NK-92 (cell line): ENCODE data around the gene GREB1.

Source experiments
- DNase-seq: peaks from one replicate; lab custom pipeline; 2025; ENCODE audit not compliant: unreplicated experiment; lab: John Stamatoyannopoulos, UW

Gene GREB1

DNA sequence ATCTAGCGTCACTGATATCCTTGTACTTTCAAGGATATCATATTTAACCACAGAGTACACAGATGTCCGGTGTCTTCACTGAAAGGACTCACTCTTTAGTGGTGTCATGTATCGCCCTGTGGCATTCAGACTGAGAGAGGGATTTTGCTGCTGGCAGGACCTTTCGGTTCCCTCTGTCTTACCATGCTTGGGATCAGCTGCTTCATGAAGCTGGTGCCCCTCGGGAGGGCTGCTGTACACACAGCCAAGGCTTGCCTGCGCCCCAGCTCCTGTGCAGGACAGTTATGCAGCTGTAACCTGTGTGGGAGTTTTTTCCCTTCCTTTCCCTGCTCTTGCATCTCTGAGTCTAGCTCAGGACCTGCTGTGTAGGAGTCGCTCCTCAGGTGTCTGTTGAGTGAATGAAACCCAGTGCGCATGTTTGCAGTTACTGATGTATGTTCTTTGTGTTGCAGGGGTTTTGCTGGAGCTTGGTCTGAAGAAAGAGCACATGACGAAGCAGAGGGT is 64.4 kb downstream of the GREB1 start:
- DNase-seq: no peak

DNA sequence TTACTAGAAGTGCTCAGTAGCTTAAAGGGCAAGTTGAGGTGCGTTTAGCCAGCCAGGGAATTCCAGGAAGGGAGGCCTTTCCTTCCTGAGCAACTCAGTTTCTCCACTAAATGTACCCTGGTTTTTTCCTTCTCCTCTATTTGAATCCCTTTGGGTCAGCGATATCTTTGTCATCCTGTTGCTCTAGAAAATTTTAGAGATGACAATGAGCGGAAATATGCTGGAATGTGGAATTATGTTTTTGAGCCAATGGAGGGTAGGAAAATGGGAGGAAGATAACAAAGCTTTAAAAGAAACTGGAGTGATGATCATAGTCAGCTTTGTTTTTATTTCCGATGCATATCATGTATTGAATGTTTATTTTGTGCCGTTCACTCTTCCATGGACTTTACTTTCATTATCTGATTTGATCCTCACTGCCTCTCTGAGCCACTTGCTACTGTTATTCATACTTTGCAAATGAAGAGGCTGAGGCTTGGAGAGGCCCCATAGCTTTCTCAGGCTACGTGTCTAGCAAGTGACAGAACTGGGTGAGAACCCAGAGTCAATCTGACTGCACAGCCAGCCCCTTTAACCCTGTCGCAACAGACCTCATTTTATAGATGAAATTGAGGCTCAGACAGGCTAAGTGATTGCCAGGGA is 68.8 kb downstream of the GREB1 start:
- DNase-seq: no peak

DNA sequence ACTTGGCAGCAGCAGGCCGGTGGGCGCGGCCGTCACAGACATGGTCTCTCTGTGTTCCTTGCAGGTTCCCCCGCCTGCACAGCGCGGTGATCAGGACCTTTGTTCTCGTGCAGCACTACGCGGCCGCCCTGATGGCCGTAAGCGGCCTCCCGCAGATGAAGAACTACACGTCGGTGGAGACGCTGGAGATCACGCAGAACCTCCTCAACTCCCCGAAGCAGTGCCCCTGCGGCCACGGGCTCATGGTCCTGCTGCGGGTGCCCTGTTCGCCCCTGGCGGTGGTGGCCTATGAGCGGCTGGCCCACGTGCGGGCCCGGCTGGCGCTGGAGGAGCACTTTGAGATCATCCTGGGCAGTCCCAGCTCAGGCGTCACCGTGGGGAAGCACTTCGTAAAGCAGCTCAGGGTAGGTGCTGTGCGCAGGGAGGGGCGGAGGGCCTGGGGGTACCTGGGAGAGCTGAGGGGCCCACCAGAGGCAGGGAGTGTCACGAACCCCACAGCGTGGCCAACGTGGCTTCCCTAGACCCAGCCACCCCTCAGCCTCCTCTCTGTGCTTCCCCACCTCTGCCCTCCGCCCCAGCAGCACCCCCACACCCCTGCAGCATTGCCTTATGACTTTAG is 76.9 kb downstream of the GREB1 start:
- DNase-seq: no peak

DNA sequence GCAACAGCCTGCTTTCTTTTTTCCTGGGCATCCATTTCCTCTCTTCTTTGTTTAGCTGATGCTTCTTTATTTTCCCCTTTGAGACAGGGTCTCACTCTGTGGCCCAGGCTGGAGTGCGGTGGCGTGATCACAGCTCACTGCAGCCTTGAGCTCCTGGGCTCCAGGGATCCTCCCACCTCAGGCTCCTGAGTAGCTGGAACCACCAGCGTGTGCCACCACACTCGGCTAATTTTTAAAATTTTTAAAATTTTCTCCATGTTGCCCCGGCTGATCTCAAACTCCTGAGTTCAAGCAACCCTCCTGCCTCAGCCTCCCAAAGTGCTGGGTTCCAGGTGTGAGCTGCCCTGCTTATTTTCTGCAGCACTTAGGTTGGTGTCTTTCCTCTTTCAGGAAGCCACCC is 77.4 kb downstream of the GREB1 start:
- no peak for DNase-seq

DNA sequence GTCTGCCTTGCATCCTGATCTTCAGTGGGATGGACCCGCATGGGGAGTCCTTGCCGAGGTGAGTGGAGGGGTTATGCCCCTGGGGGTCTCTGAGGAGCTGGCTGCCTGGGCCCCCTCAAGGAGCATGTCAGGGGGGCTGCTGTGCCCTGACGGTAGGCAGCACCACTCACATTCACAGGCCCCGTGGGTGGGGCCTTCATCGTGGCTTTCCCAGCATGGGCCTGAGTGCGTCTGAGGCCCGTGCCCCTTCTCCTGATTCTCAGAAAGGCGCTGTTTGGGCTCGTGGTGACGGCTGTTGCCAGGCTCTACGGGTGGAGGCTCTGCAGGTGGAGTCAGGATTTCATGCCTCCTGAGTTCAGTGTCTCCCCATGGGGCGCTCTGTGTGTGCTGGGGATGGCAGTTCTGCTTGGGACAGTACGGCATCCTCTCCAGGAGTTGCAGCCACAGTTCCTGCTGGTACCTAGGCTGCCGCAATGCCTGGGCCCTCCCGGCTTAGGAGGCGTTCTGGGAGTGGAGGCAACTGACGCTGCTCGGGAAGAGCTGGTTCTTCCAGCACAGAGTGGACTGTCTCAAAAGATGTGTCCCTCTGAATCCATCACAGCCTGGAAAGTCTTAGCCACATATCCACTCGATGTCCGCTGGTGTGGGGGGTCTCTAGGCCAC is 78.8 kb downstream of the GREB1 start:
- no peak for DNase-seq

DNA sequence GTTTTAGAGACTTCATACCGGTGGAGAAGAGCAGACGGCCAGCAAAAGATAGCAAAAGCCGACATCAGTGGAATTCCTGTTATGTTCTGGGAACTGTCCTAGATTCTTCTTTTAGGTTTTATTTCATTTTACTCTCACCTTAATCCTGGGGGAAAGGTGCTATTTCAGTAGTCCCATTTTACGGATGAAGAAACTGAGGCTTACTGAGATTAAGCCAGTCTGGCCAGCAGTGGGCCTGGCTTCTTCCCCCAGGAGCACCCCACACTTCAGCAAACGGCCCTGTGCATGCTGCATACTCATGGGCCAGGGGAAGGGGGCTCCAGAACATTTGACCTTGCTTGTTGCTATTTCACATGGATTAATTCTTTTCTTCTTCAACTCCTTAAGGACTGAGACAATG is 79.5 kb downstream of the GREB1 start:
- no peak for DNase-seq

DNA sequence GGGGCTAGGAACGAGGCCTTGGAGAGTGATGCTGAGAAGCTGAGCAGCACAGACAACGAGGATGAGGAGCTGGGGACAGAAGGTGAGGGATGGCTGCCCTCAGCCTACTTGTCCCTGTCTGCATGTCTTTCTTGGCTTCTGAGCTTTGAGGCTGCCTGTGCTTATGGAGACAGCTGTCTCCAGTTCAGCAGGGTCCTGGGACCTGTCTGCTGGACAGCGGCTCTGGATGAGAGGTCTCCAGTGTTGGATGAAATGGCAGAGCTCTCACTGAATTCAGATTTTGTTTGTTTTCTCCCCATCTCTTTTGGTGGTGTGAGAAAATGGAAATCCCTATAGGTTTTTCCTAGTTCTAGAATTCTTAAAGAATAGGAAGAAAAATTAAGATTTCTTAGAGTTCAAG is 81.4 kb downstream of the GREB1 start:
- DNase-seq: no peak

DNA sequence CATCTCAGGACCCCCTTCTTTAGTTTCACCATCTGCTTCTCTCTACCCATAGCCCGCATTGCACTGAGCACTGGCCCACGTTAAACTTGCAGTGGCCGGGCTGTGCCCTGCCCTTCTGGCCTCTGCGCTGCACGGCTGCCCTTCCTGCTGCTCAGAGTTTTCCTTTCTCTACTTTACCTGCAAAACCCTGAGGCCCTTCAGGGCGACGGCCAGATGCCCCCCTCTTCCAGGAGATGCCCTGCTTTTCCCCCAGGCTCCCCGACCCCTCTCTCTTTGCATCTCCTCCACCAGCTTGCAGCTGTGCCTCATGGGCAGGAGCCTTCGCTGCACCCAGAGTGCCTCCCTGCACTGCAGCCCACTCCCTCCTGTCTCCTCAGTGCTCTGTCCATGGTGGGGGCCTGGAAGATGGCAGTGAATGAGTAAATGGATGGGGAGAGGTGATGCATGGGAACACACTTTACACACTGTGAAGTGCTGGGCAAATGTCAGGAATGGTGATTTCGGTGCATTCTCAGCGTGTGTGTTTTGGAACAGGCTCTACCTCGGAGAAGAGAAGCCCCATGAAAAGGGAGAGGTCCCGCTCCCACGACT is 82.3 kb downstream of the GREB1 start:
- no peak for DNase-seq

DNA sequence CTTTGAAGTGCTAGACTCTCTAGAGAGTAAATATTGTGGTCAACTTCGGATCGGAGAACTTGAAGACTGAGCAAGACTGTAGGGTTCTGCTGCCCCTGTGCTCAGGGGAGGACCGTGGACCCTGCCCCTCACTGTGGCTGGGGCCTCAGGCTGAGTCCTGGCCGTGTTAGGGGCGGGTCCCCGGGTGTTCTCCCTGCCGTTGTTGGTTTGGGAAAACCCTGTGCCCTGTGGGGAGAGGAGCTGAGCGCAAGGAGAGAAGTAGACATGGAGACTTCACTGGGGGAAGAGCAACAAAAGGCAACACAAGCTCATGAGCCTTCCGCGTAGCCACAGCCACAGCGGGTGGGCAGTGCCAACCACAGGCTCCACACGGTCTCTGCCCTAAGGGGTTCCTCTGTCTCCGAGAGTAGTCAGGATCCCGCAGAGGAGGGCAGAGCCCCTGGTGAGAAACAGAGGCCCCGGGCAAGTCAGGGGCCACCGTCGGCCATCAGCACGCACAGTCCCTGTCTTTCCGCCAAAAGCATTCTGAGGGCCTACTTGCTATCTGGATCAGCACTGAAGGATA is 83.1 kb downstream of the GREB1 start:
- no peak for DNase-seq

DNA sequence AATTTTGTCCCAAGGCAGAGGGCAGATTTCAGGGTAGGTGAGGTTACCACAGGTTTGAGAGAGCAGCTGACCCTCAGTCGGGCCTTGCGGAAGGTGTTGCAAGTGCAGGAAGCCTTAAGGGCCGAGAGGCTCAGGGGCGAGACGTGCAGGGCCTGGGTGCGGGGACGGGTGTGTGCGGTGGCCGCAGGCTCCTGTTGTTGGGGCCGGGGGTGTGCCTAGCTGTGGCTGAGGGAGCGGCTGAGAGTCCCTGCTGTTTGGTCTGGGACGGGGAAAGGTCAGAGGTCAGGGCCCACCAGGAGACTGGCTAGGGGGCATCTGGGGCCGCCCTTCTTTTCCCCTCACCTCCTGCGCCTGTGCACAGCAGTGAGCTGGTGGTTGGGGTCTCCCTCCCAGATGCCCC is 83.7 kb downstream of the GREB1 start:
- no peak for DNase-seq

DNA sequence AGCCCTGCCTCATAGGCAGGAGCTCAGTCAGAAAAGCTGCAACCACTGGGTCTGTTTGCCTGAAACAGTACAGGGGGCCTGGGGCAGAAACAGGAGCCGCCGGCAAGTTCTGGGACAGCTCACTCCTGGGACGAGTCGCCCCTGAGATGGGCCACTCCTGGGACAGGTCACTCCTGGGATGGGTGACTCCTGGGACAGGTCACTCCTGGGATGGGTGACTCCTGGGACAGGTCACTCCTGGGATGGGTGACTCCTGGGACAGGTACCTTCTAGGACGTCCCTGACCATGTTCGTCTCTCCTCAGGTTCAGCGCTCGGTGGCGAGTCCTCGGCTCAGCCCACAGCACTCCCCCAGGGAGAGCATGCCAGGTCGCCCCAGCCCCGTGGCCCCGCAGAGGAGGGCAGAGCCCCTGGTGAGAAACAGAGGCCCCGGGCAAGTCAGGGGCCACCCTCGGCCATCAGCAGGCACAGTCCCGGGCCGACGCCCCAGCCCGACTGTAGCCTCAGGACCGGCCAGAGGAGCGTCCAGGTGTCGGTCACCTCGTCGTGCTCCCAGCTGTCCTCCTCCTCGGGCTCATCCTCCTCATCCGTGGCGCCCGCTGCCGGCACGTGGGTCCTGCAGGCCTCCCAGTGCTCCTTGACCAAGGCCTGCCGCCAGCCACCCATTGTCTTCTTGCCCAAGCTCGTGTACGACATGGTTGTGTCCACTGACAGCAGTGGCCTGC is 84.3 kb downstream of the GREB1 start:
- no peak for DNase-seq

DNA sequence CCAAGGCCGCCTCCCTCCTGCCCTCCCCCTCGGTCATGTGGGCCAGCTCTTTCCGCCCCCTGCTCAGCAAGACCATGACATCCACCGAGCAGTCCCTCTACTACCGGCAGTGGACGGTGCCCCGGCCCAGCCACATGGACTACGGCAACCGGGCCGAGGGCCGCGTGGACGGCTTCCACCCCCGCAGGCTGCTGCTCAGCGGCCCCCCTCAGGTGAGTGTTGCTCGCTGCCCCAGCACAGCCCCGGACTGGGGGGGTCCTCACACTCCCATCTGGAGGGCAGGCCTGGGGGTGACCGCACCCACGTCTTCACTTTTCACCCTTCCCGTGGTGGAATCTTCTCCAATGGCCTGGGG is 84.8 kb downstream of the GREB1 start:
- DNase-seq: no peak

DNA sequence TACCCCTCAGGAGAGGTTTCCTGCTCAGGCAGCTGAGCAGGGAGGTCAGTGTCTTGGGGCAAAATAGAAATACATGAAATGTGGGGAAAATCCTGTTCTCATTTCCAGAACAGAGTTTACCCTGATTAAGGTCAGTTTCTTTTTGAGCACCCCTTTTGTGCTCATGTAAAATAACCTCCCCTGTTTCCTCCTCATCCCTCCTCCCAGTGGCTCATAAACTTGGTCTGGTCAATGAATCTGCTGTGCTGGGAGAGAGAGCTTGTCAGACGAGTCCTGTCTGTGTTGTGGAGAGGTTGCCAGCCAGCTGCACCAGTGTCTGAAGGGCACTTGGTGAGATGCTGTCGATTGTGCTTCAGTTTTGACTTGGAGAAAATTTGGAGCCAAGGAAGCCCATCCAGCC is 87.6 kb downstream of the GREB1 start:
- no peak for DNase-seq

DNA sequence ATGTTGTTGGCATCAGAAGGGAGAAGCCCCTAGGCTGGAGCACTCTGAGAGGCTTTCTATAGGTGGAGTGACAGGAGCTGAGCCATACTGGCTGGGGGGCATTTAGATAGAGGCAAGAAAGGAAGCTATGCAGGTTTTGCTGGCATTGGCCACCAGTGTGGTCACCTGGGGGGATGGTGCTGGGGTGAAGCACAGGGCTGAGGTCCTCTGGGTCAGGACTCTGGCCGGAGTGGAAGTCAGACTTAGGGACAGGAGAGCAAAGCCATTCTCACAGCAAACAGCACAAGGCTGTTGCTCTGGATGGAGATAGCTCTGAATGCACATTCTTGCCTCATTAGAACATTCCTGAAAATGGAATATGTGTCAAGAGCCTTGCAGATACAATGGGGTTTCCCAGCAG is 88.8 kb downstream of the GREB1 start:
- DNase-seq: no peak

DNA sequence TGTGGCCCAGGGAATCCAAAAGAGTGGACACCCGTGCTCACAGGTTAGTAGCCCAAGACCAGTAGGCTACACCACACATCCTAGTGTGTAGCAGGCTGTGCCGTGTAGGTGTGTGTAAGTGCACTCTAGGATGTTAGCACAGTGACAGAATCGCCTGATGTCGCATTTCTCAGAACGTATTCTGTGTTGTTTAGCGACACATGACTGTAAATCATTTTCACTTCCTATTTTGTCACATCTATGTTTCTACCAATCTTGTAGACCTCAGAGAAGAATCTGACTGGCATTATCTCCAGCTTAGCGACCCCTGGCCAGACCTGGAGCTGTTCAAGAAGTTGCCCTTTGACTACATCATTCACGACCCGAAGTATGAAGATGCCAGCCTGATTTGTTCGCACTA is 91.0 kb downstream of the GREB1 start:
- no peak for DNase-seq

DNA sequence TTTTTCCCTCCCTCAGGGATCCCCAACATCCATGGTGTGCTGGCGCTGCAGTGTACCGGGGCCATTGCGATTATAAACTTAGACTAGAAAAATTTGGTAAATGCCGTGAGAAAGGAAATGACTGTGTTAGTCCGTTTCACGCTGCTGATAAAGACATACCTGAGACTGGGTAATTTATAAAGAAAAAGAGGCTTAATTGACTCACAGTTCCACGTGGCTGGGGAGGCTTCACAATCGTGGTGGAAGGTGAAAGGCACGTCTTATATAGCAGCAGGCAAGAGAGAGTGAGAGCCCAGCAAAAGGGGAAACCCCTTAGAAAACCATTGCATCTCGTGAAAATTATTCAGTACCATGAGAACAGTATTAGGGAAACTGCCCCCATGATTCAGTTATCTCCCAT is 91.8 kb downstream of the GREB1 start:
- no peak for DNase-seq

DNA sequence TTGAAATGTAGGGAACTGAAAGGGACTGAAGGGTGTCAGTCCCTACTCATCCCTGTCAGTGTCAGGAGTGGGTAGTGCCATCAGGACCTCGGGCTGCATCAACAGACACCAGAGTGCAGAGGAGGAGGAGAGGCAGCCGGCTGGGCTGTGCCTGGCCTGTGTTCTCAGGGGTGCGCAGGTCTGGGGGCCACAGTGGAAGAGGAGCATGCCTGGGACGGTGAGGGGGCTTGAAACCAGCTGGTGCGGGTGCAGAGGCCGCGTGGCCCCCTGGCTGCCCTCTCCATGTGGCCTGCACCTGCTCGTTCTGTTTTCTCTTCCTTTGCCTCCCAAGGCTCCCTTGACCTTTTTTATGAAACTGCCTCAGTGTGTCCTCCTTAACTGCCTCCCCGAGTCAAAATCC is 94.8 kb downstream of the GREB1 start:
- DNase-seq: no peak

DNA sequence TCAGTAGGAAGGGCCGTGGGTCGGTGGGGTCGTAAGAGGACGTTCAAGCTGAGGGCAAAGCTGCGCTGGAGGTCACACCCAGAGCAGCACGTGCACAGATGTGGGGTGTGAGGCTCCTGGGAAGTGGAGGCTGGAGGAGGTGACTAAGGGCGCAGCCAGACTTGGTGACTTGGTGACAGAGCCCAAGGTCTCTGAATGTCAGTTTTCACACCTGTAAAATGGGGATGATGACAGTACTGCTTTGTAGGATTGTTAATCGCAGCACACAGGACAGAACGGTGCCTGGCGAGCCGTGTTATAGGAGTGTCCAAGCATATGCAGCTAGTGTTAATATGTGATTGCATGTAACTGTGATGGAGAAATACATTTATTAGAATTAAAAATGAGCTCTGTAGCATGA is 95.4 kb downstream of the GREB1 start:
- DNase-seq: no peak

DNA sequence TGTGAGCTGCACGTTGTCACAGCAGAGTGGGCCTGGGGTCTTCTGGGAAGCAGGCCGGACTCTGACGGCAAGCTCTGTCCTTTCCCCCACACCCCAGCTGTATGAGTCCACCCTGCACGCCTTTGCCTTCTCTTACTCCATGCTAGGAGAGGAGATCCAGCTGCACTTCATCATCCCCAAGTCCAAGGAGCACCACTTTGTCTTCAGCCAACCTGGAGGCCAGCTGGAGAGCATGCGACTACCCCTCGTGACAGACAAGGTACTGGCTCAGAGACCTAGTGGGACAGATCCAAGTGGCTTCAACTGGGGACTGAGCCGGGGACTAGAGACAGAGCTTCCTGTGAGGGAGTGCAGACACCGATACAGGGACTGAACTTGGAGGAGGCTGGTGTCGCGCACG is 96.0 kb downstream of the GREB1 start:
- DNase-seq: no peak

DNA sequence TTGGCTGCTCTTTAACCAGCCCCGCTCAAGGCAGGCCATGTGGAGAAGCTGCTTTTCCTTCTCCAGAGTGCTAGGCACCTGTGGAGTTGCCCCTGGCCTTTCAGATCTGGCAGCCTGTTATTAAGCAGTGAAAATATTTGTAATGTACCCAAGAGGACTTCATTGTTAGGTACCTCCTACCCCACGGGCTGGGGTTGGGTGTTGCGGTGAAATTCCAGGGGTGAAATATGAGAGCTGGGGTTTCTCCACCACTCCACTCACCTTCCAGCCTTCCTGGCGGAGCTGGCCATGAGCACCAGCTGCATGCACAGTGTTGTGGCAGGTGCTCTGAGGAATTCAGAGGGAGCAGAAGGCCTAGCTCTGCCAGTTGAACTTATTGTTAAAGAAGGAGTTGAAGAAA is 97.0 kb downstream of the GREB1 start:
- no peak for DNase-seq

DNA sequence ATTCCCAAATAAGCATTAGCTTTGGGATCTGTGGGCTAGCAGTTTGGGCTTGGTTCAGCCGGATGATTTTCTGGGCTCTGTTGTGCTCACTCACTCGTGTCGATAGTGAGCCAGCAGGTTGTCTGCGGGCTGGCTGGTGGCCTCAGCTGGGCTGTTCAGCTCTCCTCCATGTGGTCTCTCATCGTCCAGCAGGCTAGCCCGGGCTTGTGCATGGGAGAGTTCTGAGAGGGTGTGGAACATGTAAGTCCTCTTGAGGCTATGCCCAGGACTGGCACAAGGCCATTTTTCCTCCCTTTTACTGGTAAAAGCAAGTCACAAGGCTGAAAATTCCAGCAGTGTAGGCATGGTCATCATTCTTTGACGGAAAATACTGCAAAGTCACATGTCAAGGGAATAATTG is 97.6 kb downstream of the GREB1 start:
- no peak for DNase-seq
